Tongue (tissue), 2 donors: ENCODE measurements around the gene CAP1. TPM values are rescaled to one million over a fixed set of nuclear protein-coding genes. Genes with fewer than 3 reads are reported as not detected.
"Not testable (repeated sequence)": the region's sequence is repeated elsewhere in the genome, so short reads cannot be mapped to it uniquely, and the experiment has no call there.

Experiments used
- DNase-seq: peaks from one replicate; pipeline ENCODE4 v3.0.0-alpha.2; 2015
- total RNA-seq: library from RNA; depleted of rRNA; stranded (reverse); fragments of >200 nt; gene quantifications from one replicate; pipeline ENCODE4 v1.2.3, GENCODE V29; 2014

The CAP1 gene, protein sequence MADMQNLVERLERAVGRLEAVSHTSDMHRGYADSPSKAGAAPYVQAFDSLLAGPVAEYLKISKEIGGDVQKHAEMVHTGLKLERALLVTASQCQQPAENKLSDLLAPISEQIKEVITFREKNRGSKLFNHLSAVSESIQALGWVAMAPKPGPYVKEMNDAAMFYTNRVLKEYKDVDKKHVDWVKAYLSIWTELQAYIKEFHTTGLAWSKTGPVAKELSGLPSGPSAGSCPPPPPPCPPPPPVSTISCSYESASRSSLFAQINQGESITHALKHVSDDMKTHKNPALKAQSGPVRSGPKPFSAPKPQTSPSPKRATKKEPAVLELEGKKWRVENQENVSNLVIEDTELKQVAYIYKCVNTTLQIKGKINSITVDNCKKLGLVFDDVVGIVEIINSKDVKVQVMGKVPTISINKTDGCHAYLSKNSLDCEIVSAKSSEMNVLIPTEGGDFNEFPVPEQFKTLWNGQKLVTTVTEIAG
- total RNA-seq, result 117 TPM

- peak; percentile 100 for DNase-seq
Observed at GRCh38 chr1:40040511-40041465, at the start of gene CAP1. Gene CAP1 (plus strand): TSS chr1:40040729. CDS start chr1:40059347, 18,618 bp downstream.

GRCh38 chr1:39992234-39992633 is 48.3 kb upstream of the CAP1 start:
- DNase-seq, result no peak

GRCh38 chr1:39992888-39993287 is 47.6 kb upstream of the CAP1 start:
- DNase-seq, result no peak

DNA sequence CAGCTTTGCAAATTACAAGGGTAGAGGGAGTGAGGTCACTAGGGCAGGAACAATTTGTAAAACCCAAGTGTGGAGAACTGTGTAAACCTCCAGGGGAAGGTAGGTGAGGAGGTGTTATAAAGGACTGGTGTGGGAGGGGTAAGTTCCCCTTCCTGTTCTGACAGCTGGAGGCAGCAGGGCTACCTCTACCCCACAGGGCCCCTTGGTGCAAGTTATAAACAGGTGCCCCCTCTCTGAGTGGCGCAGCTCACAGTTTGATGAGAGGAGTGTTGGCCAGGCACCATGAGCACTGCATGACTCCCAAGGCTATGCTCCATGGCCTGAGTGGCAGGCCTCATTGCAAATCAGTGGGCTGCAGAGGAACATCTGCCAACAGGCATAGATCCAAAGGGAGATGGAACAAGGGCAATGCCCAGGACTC is 44.5 kb upstream of the CAP1 start:
- DNase-seq, result no peak

- no peak for DNase-seq
Observed at GRCh38 chr1:39996396-39997004, 44.0 kb upstream of the CAP1 start.

GRCh38 chr1:40001456-40001855 is 39.1 kb upstream of the CAP1 start:
- no peak for DNase-seq

GRCh38 chr1:40003156-40004093 is 37.1 kb upstream of the CAP1 start:
- no peak for DNase-seq

- no peak for DNase-seq
Observed at GRCh38 chr1:40004857-40005256, 35.7 kb upstream of the CAP1 start.

DNA sequence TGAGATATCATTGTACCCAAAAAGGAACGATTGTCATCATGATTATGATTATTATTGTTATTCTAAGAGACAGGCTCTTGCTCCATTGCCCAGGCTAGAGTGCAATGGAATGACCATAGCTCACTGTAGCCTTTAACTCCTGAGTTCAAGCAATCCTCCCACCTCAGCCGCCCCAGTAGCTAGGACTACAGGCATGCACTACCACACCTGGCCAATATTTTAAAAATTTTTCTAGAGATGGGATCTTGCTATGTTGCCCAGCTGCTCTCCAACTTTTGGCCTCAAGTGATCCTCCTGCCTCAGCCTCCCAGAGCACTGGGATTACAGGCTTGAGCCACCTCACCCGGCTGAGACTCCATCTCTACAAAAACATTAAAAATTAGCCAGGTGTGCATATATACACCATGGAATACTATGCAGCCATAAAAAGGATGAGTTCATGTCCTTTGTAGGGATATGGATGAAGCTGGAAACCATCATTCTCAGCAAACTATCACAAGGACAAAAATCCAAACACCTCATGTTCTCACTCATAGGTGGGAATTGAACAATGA is 33.0 kb upstream of the CAP1 start:
- DNase-seq, result not testable (repeated sequence)

- no peak for DNase-seq
Observed at GRCh38 chr1:40011198-40011597, 29.3 kb upstream of the CAP1 start.

GRCh38 chr1:40014253-40014706 is 26.2 kb upstream of the CAP1 start:
- no peak for DNase-seq

GRCh38 chr1:40014812-40015594 is 25.5 kb upstream of the CAP1 start:
- no peak for DNase-seq

DNA sequence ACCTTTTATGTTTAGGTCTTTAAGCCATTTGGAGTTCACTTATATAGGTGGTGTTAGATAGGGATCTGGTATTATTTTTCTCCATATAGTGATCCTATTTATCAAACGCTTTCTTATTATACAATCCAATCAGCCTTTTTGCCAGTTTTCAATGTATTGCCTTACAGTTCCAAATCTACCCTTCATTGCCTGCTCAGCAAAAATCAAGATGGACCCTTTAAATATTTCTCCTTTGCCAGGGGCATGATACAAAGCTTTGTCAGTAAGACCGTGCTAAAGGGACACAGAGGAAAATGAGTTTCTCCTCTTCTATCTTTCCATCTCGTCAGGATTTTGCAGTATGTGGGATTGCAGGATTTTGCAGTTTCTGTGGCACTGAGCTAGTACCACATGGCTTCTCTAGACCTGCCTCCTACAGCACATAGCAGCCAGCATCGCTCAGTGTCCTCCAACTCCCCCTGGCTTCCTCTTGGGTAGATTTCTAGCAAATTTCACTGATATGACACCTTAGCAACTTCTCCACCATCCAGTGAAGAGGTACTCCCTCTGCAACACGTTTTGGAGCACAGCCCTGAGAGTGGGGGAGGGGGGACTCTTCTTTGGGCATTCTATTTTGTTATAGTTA is 22.5 kb upstream of the CAP1 start:
- no peak for DNase-seq

DNA sequence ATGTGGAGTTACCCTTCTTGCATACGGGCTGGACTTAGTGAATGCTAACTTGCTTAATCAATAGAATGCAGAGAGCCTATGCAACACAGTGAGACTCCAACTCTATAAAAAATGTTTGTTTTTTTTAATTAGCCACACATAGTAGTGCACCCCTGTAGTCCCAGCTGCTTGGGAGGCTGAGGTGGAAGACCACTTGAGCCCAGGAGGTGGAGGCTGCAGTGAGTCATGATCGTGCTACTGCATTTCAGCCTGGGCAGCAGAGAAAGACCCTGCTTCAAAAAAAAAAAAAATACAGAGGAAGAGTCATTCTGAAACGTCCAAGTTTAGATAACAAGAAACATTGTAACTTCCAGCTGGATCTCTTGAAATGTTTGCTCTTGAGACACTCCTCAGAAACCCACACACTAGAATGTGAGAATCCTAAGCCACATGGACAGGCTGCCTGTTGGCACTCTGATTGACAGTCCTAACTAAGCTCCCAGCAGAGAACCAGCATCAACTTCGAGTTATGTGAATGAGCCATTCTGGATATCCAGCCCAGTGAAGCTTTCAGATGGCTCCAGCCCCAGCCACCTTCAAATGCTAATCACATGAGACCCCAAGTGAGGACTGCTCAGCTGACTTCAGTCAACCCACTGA is 20.0 kb upstream of the CAP1 start:
- DNase-seq, result no peak

DNA sequence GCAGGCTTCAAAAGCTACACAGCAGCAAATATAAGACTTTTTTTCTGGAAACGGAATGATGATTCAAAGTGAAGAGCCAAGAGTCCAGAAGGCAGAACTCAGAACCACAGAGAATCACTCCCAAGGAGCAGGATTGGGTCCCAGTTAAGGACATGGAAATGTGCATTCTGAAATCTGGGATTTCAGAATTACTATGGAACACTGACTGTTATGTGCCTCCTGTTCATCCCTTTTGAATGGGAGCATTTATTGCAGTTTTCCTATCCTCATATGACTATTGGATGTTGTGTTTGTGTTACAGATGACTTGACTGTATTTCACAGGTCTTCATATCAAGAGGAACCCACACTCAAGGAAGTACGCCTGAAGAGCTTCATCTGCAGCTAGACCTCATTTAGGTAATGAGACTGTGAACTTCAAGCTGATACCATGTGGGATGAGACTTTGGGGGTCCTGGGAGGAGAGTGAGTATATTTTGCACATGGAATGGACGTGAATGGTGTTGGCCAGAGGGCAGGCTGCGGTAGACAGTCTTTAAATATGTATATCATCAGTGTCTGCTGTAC is 17.1 kb upstream of the CAP1 start:
- no peak for DNase-seq

GRCh38 chr1:40024671-40025070 is 15.9 kb upstream of the CAP1 start:
- no peak for DNase-seq

DNA sequence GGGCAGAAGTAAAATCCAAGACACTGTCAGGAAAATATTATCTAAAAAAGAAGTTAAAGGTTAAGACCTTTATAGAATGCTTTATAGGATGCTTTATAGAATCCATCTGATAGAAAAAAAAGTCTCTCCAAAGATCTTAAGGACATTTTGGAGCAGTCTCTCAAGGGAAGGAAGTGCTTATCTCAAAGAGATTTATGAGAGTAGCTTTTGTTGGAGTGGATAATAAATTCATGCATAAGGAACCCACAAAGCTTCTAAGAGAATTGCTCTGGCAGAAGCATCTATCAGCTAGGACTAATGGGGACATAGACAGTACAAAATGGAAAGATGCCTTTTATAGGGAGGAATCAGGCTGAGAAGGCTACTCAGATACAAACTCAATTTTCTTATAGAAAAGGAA is 12.9 kb upstream of the CAP1 start:
- DNase-seq, result no peak

DNA sequence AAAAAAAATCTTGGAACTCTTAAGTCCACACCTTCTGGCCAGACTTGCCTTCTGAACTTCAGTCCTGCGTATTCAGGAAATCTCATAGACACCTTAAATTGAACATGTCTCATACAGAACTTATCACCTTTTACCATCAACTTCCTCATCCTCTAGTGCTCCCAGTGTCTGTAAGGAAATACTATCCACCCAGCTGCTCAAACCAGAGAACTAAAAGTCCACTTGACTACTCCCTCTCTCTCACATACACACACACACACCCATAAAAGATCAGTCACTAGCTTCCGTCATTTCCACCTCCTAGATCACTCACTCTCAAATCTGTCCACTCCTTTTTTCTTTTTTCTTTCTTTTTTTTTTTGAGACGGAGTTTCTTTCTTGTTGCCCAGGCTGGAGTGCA is 10.9 kb upstream of the CAP1 start:
- DNase-seq, result no peak
